ENCODE results near the gene DNAAF5.

The DNAAF5 gene

GRCh38 chr7:682810-683209 lies 43.7 kb upstream of the DNAAF5 start:
- Histone ChIP-seq H3K4me3 (IDR thresholded peaks at IDR 0.05; ENCODE audit: insufficient read depth, low read depth, low read length) (no peak overlapping the region), H3K36me3 (ENCODE audit: insufficient read depth) (no peaks in the 10 kb centered on the region; the same call in none of the 2 replicates), H4K20me1 (ENCODE audit: insufficient read depth) (no peaks in the 10 kb centered on the region), H3K27ac (no peak overlapping the region), H3K79me2 (ENCODE audit: insufficient read depth, low read depth) (no peaks in the 10 kb centered on the region), H3K27me3 (ENCODE audit: insufficient read depth, low read depth) (no peaks in the 10 kb centered on the region), H3K4me2 (no peak overlapping the region), H3K9ac (no peak overlapping the region), H3K4me1 (ENCODE audit: low read depth, poor library complexity, severe bottlenecking) (no peaks in the 10 kb centered on the region), H2AFZ (ENCODE audit: low read depth) (no peak overlapping the region)
- TF ChIP-seq, protein P1, sequence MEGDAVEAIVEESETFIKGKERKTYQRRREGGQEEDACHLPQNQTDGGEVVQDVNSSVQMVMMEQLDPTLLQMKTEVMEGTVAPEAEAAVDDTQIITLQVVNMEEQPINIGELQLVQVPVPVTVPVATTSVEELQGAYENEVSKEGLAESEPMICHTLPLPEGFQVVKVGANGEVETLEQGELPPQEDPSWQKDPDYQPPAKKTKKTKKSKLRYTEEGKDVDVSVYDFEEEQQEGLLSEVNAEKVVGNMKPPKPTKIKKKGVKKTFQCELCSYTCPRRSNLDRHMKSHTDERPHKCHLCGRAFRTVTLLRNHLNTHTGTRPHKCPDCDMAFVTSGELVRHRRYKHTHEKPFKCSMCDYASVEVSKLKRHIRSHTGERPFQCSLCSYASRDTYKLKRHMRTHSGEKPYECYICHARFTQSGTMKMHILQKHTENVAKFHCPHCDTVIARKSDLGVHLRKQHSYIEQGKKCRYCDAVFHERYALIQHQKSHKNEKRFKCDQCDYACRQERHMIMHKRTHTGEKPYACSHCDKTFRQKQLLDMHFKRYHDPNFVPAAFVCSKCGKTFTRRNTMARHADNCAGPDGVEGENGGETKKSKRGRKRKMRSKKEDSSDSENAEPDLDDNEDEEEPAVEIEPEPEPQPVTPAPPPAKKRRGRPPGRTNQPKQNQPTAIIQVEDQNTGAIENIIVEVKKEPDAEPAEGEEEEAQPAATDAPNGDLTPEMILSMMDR (conservative IDR thresholded peaks at IDR 0.05; ENCODE audit: low read depth, low read length): no peak

DNA sequence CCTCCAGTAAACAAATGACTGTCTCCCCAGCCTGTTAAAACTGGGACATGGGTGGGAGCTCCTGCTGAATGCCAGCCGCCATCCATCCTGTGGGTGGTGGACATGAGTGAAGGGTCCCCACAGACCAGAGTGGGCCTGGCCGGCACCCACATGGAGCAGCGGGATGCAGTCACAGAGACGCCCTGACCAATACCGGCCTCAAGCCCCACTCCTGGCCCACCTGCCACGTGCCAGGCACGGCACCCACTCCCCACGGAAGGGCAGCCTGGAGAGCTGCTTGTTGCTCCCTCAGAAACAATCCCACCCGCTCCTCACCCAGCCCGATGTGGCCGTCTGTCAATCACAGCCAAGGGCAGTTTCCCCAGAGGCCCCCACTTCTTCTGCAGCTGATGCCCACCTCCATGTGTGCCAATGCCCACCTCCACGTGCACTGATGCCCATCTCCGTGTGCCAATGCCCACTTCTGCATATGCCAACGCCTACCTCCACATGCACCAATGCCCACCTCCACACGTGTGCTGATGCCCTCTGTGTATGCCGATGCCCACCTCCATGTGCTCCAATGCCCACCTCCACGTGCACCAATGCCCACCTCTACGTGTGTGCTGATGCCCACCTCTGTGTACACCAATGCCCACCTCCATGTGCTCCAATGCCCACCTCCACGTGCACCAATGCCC lies 42.8 kb upstream of the DNAAF5 start:
- no peak overlapping the region for H2AFZ ChIP-seq (ENCODE audit: low read depth)
- TF ChIP-seq, protein P1 (conservative IDR thresholded peaks at IDR 0.05; ENCODE audit: low read depth, low read length): no peak
- H3K4me3 ChIP-seq (IDR thresholded peaks at IDR 0.05; ENCODE audit: insufficient read depth, low read depth, low read length): no peak overlapping the region
- H3K27me3 ChIP-seq (ENCODE audit: insufficient read depth, low read depth): no peaks in the 10 kb centered on the region
- H3K27ac ChIP-seq: no peak overlapping the region
- H3K79me2 ChIP-seq (ENCODE audit: insufficient read depth, low read depth): no peaks in the 10 kb centered on the region
- no peaks in the 10 kb centered on the region; the same call in 1 of the 2 replicates for H3K36me3 ChIP-seq (ENCODE audit: insufficient read depth)
- H3K4me1 ChIP-seq (ENCODE audit: low read depth, poor library complexity, severe bottlenecking): no peaks in the 10 kb centered on the region
- H3K9ac ChIP-seq: no peak overlapping the region
- H3K4me2 ChIP-seq: no peak overlapping the region
- H4K20me1 ChIP-seq (ENCODE audit: insufficient read depth): no peaks in the 10 kb centered on the region

- Histone ChIP-seq H3K79me2 (ENCODE audit: insufficient read depth, low read depth) (no peaks in the 10 kb centered on the region), H4K20me1 (ENCODE audit: insufficient read depth) (no peaks in the 10 kb centered on the region), H3K36me3 (ENCODE audit: insufficient read depth) (no peaks in the 10 kb centered on the region; the same call in 1 of the 2 replicates), H2AFZ (ENCODE audit: low read depth) (no peak overlapping the region), H3K9ac (no peak overlapping the region), H3K27ac (no peak overlapping the region), H3K4me3 (IDR thresholded peaks at IDR 0.05; ENCODE audit: insufficient read depth, low read depth, low read length) (no peak overlapping the region), H3K4me2 (no peak overlapping the region), H3K27me3 (ENCODE audit: insufficient read depth, low read depth) (no peaks in the 10 kb centered on the region), H3K4me1 (ENCODE audit: low read depth, poor library complexity, severe bottlenecking) (no peaks in the 10 kb centered on the region)
- TF ChIP-seq, protein P1 (conservative IDR thresholded peaks at IDR 0.05; ENCODE audit: low read depth, low read length): no peak
Observed at GRCh38 chr7:684416-684815, 42.1 kb upstream of the DNAAF5 start.

DNA sequence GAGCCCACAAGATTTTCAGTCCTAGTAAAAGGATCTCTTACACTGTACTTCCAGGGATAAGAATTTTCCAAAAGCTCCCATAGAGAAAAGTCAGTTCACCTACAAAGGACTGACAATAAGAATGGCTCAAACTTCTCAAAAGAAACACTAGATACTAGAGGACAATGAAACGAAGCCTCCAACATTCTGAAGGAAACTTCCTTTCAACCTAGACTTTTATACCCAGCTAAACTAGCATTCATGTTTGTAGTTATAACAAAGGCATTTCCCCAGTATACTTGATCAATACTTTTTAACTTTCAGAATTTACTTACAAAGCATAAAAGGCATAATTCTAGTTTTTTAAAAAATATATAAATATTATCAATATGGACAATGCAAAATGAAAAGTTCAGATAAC lies 41.0 kb upstream of the DNAAF5 start:
- TF ChIP-seq, protein P1 (conservative IDR thresholded peaks at IDR 0.05; ENCODE audit: low read depth, low read length): no peak
- no peaks in the 10 kb centered on the region; the same call in 1 of the 2 replicates for H3K36me3 ChIP-seq (ENCODE audit: insufficient read depth)

More for the DNA sequence above, 41.0 kb upstream of the DNAAF5 start:
- Histone ChIP-seq H3K79me2 (ENCODE audit: insufficient read depth, low read depth) (no peaks in the 10 kb centered on the region), H3K4me2 (no peak overlapping the region), H3K27ac (no peak overlapping the region), H2AFZ (ENCODE audit: low read depth) (no peak overlapping the region), H3K4me1 (ENCODE audit: low read depth, poor library complexity, severe bottlenecking) (no peaks in the 10 kb centered on the region), H4K20me1 (ENCODE audit: insufficient read depth) (no peaks in the 10 kb centered on the region), H3K27me3 (ENCODE audit: insufficient read depth, low read depth) (no peaks in the 10 kb centered on the region), H3K9ac (no peak overlapping the region), H3K4me3 (IDR thresholded peaks at IDR 0.05; ENCODE audit: insufficient read depth, low read depth, low read length) (no peak overlapping the region)
